Kidney epithelial cell (primary cell): Measurements from ENCODE around the gene FAM180A. TPM values are rescaled to one million over a fixed set of nuclear protein-coding genes. Genes with fewer than 3 reads are reported as not detected.

Source experiments
- DNase-seq: peaks from one replicate; pipeline ENCODE4 v3.0.0-alpha.2; 2010; ENCODE audit warnings: low read depth
- H3K27me3 ChIP-seq: 2 replicates; pipeline ENCODE4 v1.6.0; 2011; ENCODE audit warnings: low read length; ENCODE audit not compliant: control insufficient read depth, insufficient read depth
- H3K36me3 ChIP-seq: 2 replicates; pipeline ENCODE4 v1.5.1; 2011; ENCODE audit warnings: low read length; ENCODE audit not compliant: control insufficient read depth, insufficient read depth
- H3K4me3 ChIP-seq: 2 replicates; pipeline ENCODE4 v1.5.1; 2011; ENCODE audit warnings: low read depth, mild to moderate bottlenecking, control low read depth, low read length
- total RNA-seq: library from RNA; depleted of rRNA; stranded (reverse); fragments of >200 nt; gene quantifications from 2 replicates; pipeline ENCODE4 v1.2.3, GENCODE V29; 2015
- TF ChIP-seq, protein P1 (sequence below): IDR thresholded peaks from 2 replicates; pipeline ENCODE4 v1.5.1; 2011; ENCODE audit warnings: mild to moderate bottlenecking, moderate library complexity, low read length, control low read depth, inconsistent platforms; ENCODE audit not compliant: insufficient read depth, poor library complexity, severe bottlenecking

The FAM180A gene
- total RNA-seq, 1 donor from 2014 or later, result not detected

DNA sequence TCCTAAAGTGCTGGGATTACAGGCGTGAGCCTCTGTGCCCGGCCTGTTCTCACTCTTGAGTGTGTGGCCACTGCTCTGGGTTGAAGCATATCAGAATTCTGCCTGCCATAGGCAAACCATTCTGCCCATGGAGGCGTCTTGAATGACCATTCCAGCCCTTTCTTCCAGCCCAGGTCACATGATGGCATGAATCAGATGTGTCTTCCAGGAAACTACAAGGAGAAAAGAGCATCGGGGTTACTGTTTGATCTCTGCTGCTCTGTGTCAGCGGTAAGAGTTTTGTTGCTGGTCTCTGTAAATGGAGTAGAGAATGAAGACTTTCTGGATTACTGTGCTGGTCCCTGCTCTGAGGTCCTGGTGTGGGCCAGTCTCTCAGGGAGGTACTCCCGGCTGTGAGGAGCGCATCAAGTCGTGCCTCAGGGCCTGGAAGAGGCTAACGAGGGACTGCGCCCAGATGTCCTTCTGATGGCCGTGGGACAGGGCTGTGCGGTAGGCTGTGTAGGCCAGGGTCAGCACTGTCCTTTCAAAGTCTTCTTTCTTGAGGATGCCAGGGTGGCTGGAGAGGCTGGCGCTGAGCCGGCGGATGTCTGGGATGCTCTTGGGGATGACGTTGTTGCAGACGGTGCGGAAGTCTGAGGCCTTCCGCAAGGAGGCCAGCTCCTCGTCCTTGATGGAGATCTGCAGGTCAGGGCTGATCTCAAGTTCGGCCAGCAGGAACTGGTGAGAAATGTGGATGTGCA, 14.8 kb downstream of the FAM180A start:
- DNase-seq, result no peak
- H3K36me3 ChIP-seq, result no peaks in the 10 kb centered on the region
- H3K4me3 ChIP-seq, result no peak overlapping the region
- H3K27me3 ChIP-seq, result no peaks in the 10 kb centered on the region
- TF ChIP-seq, protein P1, sequence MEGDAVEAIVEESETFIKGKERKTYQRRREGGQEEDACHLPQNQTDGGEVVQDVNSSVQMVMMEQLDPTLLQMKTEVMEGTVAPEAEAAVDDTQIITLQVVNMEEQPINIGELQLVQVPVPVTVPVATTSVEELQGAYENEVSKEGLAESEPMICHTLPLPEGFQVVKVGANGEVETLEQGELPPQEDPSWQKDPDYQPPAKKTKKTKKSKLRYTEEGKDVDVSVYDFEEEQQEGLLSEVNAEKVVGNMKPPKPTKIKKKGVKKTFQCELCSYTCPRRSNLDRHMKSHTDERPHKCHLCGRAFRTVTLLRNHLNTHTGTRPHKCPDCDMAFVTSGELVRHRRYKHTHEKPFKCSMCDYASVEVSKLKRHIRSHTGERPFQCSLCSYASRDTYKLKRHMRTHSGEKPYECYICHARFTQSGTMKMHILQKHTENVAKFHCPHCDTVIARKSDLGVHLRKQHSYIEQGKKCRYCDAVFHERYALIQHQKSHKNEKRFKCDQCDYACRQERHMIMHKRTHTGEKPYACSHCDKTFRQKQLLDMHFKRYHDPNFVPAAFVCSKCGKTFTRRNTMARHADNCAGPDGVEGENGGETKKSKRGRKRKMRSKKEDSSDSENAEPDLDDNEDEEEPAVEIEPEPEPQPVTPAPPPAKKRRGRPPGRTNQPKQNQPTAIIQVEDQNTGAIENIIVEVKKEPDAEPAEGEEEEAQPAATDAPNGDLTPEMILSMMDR, result no peak

DNA sequence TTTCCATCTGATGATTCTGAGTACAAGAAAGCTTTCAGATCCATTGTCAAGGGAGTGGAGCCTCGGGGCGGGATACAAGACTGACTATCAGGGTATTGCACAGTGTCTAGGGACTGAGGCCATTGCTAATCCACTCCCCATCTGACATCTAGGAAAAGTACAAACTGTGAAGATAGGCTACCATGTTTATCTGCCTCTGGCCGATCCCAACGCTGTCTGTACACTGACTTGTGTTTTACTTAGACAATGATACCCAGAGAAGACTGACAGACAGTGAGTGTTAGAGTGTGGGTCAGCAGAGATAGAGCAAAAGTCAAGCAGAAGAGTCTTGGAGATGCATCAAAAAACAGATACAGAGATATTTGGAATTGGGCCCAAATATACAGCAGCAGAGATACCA, 17.5 kb downstream of the FAM180A start:
- DNase-seq, result no peak
- TF ChIP-seq, protein P1, result no peak
- Histone ChIP-seq H3K36me3 (no peaks in the 10 kb centered on the region), H3K27me3 (no peaks in the 10 kb centered on the region), H3K4me3 (no peak overlapping the region)

DNA sequence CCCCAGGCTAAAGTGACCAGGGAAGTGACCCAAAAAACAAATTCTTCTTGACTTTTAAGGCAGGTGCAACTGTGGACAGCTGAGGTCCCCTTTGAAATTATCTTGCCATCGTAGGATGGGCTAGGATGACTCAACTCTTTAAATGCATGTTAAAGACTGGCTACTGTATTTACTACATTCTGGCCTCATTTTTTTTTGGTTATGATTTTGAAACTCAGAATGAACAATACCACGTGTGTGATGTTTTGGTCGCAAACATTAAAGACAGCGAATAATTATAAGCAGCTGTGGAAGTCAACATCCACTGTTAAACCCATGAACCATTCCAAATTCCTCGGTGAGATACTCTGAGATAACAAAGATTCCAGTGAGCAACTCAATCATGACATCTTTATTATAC, 19.4 kb downstream of the FAM180A start:
- DNase-seq, result no peak
- TF ChIP-seq, protein P1, result no peak
- no peak overlapping the region for H3K4me3 ChIP-seq
- no peaks in the 10 kb centered on the region for H3K36me3 ChIP-seq
- H3K27me3 ChIP-seq, result no peaks in the 10 kb centered on the region

DNA sequence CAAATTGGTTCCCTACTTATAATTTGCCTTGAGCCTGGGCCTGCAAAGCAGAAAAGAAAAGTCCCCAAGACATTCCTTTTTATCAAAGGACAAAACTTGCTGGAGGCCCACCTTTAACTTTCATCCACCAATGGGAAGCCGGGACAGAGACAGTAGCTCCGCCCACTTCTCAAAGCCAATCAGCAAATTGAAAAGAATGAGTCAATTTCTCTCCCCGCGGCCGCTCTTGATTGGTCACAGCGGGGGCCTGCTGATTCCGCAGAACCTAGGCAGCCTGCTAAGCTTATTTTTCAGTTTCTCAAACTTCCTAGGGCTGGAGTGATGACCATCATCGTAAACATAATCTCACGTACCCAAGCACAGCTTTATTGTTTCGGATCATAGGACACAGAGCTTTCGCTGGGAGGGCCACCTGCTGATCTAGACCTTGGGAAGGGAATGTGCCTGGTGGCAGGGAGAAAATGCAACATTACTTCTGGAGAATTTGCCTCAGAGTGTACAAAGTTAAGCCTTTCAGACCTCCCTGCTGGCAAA, 20.4 kb downstream of the FAM180A start, which contains the start of gene SLC13A4:
Gene SLC13A4 (minus strand): TSS at position 51 of the 534 bp plus-strand sequence. CDS start 690 bp downstream, outside the sequence.
- Histone ChIP-seq H3K27me3 (no peaks in the 10 kb centered on the region), H3K4me3 (no peak within 1 kb of the TSS), H3K36me3 (no peaks in the 10 kb centered on the region)
- DNase-seq, result no peak
- TF ChIP-seq, protein P1, result no peak

DNA sequence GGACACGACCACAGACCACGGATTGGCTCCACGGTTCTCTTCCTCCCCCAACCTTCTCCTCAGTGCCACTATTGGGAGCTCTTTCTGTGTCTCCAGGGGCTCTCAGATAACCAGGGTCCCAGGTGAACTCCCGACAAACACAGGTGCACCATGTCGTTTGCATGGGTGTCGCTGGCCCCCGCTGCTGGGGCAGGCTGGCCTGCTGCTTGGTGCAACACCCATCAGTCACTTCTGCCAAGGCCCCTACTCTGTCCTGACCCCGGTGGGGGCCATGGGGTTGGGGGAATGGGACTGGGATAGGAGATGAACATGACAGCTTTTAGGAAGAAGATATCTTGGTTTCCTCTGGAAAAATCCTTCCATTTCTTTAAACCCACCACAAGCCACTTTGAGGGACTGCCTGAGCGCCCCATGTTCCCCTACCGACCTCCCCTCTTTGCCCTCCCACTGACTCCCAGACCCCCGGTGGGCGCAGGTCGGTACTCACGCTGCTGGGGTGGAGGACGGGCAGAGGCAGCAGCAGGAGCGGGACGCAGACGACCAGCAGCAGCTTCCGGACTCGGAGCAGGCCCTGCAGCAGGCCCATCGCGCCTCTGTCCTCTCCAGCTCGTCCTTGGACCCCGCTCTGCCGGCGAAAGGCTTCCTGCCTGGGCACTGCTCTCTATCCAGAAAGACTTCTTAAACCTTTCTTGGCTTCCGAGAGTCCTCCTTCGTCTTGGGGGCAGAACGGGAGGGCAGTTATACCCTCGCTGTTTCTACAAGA, 21.5 kb downstream of the FAM180A start:
- TF ChIP-seq, protein P1, result no peak
- Histone ChIP-seq H3K27me3 (no peaks in the 10 kb centered on the region), H3K4me3 (no peak overlapping the region), H3K36me3 (no peaks in the 10 kb centered on the region)
- DNase-seq, result no peak
